T-helper 9 cell (primary cell): Measurements from ENCODE around the gene PRDM8.
"Not testable (repeated sequence)": the region's sequence is repeated elsewhere in the genome, so short reads cannot be mapped to it uniquely, and the experiment has no call there.

ENCODE experiments used
- DNase-seq: peaks from one replicate; pipeline ENCODE4 v3.0.0-alpha.2; 2020

Gene PRDM8

GRCh38 chr4:80231180-80231579 lies 33.9 kb downstream of the PRDM8 start:
- DNase-seq = no peak

- no peak for DNase-seq
Observed at GRCh38 chr4:80232707-80233370, 35.5 kb downstream of the PRDM8 start.

DNA sequence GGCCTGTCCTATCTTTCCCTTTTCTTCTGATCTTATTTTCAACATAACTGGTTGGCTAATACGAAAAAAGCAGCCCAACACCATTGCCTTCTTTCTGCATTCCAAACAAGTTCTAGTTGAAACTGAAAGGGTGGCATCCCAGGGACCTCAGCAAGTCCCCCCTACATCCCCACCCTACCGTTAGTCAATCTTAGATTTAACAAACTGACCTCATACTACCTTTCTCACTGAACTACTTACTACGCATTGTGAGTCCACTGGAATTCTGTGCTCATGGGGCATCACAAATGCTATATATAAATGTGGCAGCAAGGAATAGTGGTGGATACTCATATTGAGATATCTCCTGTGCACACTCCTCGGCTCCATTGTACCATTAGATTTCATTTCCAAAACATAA lies 36.1 kb downstream of the PRDM8 start:
- no peak for DNase-seq

DNA sequence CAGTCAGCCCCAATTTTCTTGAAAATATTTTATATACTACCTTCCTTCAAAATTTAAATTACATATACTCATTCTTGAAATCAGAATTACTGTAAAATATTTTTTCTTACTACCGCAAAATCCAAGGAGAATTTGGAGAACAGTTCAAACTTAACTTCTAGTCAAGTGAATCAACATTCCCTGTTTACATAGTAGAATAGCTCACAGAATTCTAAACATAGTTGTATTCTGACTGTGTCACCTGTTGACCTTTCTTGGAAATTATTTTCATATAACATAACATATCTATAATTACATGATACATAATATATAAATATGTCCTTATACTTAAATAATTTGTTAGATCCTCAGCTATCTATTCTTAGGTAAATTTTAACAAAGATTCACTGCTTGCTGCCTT lies 38.1 kb downstream of the PRDM8 start:
- DNase-seq = no peak

DNA sequence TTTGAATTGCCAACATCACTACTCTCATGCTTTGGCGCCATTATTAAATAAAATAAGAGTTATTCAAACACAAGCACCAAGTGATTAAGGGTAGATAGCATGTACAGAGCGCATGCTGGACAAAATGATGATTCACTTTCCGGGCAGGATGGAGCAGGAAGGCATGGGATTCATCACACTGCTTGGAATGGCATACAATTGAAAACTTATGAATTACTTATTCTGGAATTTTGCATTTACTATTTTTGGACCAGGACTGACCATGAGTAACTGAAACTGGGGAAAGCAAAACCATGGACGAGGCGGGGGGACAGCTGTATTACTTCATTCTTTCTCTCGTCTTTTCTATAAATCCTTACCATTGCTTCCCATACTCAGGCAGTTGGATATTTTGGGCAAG lies 40.7 kb downstream of the PRDM8 start:
- DNase-seq = no peak

GRCh38 chr4:80239480-80240150 lies 42.3 kb downstream of the PRDM8 start:
- DNase-seq = no peak

DNA sequence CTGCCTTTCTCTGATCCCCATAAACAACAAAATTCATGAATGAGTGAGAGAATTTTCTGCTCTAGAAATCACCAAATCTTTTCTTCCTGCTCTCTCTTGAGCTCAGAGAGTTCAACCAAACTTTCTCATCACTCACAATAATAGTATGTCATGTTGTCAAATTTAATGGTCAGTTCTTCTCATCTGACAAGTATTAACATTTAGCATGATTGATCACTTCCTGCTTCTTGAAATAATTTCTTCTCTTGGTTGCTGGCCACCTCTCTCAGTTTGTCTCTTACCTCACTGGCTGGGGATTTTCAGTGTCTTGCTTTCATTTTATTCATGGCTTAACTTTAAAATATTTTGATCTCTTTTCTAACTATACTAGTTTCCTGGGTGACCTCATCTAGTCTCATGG lies 43.7 kb downstream of the PRDM8 start:
- DNase-seq = no peak

DNA sequence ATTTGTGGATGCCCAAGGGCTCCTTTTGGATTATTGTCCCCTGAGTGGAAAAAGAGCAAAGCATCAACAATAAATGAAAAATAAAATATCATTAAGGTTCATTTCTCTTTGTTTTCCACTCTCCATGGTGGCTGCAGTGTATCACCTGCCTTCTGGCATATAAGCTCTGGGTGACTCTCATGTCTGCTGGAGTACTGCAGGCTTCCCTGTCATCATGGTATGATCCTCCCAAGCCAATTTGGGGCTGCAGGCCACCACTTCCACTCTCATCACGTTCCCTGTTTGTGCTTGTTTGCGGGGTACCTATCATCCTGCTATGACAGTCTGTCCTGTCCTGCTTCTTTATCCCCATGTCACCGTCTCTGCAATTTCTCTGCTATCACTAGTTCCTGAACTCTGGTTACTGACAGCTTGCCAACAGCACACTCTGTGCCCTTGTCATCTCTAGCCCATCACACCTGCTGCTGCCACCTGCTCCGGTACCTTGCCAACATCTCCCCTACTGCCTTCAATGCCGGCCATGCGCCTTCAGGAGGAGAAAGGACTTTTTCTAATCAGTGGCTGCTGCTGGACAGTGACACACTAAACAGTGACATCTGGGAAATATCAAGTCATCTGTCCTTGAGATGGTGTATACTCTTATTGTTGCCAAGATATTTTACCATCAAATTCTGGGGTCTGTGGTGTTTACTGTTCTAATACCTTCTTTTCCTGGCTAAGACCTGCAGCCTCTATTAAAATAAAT lies 46.1 kb downstream of the PRDM8 start:
- no peak for DNase-seq

- not testable (repeated sequence) for DNase-seq
Observed at GRCh38 chr4:80247484-80247883, 50.2 kb downstream of the PRDM8 start.

GRCh38 chr4:80249144-80249543 lies 51.8 kb downstream of the PRDM8 start:
- no peak for DNase-seq

GRCh38 chr4:80252427-80252826 lies 55.1 kb downstream of the PRDM8 start:
- no peak for DNase-seq

DNA sequence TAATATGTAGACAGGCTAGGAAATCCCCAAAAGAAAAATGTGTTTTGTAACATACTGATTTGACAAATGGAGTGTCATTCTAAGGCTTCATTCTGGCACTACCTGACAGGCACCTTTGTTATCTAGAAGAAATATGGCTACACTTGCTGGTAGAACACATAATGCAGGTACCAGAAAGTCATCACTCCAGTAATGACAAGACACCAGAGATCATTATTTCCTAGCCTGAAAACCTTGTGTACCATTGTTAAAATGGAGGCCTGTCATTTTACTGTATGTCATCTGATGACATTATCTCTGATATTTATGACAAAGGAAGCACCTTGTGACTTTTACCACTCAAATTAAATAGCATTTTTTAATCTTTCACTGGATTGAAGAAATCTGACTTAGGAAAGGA lies 55.6 kb downstream of the PRDM8 start:
- no peak for DNase-seq

DNA sequence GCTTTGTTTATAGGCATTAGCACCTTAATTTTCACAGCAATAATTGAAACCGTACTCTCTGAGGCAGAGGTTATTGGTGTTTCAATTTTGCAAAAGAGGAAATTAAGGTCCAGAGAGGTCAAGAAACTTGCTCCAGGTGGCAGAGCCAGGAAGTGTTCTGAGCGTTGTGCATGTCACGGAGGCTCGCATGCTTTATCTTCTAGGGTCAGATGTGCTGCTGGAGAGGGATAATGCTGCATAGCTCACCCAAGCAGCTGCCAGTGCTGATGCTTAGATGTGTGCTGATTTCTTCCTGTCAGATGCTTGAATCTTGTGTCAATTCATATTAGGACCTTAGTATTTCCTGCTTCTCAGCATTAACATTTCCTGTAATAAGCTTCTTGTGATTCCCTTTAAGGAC lies 56.2 kb downstream of the PRDM8 start:
- DNase-seq = no peak
